Activated CD4-positive, alpha-beta T cell treated with anti-CD3 and anti-CD28 coated beads for 36 hours (primary cell): ENCODE measurements around the gene ATRIP. TPM values are rescaled to one million over a fixed set of nuclear protein-coding genes. Genes with fewer than 3 reads are reported as not detected.
"Not testable (repeated sequence)": the region's sequence is repeated elsewhere in the genome, so short reads cannot be mapped to it uniquely, and the experiment has no call there.

Source experiments
- ATAC-seq: fragments of 200-7000 bp; cut with Tn5 transposase; one replicate; pipeline ENCODE4 v1.10.0; 2021; ENCODE audit warnings: mild to moderate bottlenecking, moderate library complexity
- CTCF ChIA-PET: fragments of 350-600 bp; sonication (Branson Sonifier 250); formaldehyde crosslinking; loops from one replicate; lab custom pipeline; 2021; ENCODE audit warnings: antibody characterized with exemption; lab: Charles Lee
- POLR2A ChIA-PET: fragments of 350-600 bp; sonication (Branson Sonifier 250); formaldehyde crosslinking; loops from one replicate; lab custom pipeline; 2021; ENCODE audit warnings: antibody characterized with exemption, inconsistent platforms; lab: Charles Lee
- DNase-seq: peaks from one replicate; pipeline ENCODE4 v3.0.0-alpha.2; 2020
- H3K27ac Mint-ChIP-seq: one replicate; pipeline ENCODE4 v1.8.0; 2021; ENCODE audit warnings: mixed read lengths
- H3K27me3 Mint-ChIP-seq: one replicate; pipeline ENCODE4 v1.8.0; 2021; ENCODE audit warnings: mixed read lengths
- H3K36me3 Mint-ChIP-seq: one replicate; pipeline ENCODE4 v1.8.0; 2021; ENCODE audit warnings: low read depth, mixed read lengths
- H3K4me1 Mint-ChIP-seq: one replicate; pipeline ENCODE4 v1.8.0; 2021; ENCODE audit warnings: mixed read lengths
- H3K4me3 Mint-ChIP-seq: one replicate; pipeline ENCODE4 v1.8.0; 2021; ENCODE audit warnings: mild to moderate bottlenecking, moderate library complexity, mixed read lengths
- H3K9me3 Mint-ChIP-seq: one replicate; pipeline ENCODE4 v1.8.0; 2021; ENCODE audit warnings: low read depth, mixed read lengths
- intact Hi-C, 2 experiments: fragments of 100-400 bp; cut with DNase I in 1 of 2; cut with micrococcal nuclease in 1 of 2; formaldehyde crosslinking; loops; one replicate each; pipeline versions ENCODE4 v1.14.2 to v1.15.1; 2022 to 2024; cut with DNase I, micrococcal nuclease
- total RNA-seq, 2 experiments: library from RNA; stranded (reverse); gene quantifications; one replicate each; pipeline ENCODE4 v1.2.3, GENCODE V29; 2021

The ATRIP gene
- total RNA-seq = 10 to 100 TPM; 16.8 to 21.0 TPM

- ATAC-seq (peak; percentile 98), DNase-seq (peak; percentile 91)
- CTCF ChIA-PET = interaction anchor here (0.5 to 5.4 kb wide), 11 partner anchors 10 to 291 kb away, joined by 3 to 67 read pairs (median 3); no protein-coding TSS in a partner anchor
- POLR2A ChIA-PET = interaction anchor here (0.6 to 1.6 kb wide), 4 partner anchors 11 to 475 kb away, joined by 3 to 7 read pairs (median 4); partner anchors contain the start of gene PFKFB4
- intact Hi-C loops = loop anchor here (1.0 to 10.0 kb wide), 11 partner anchors 20 to 270 kb away; partner anchors contain the start of genes SHISA5 (in 2 of the 2), IP6K2 (in 1 of the 2), PFKFB4 (in 1 of the 2) and UQCRC1 (in 1 of the 2)
- no peaks in the 10 kb centered on the region for H3K27me3 Mint-ChIP-seq
- H3K4me3 Mint-ChIP-seq = peak within 1 kb of the TSS; percentile 83
- H3K9me3 Mint-ChIP-seq = no peaks in the 10 kb centered on the region
- peak within 1 kb of the TSS; percentile 79 for H3K27ac Mint-ChIP-seq
- H3K36me3 Mint-ChIP-seq = peaks cover 35% of the 10 kb centered on the region
- peaks cover 42% of the 10 kb centered on the region for H3K4me1 Mint-ChIP-seq
These were observed at the start of gene ATRIP for GRCh38 chr3:48446425-48447193. TSS of gene ATRIP (plus strand) at chr3:48446737. CDS start at chr3:48446846, 109 bp downstream.

- no peak for DNase-seq
- CTCF ChIA-PET = interaction anchor here (0.6 to 4.5 kb wide), 2 partner anchors 38 to 602 kb away, joined by 3 to 165 read pairs; no protein-coding TSS in a partner anchor
- POLR2A ChIA-PET = no interaction called here
- Mint-ChIP-seq H3K27ac (no peak overlapping the region), H3K4me1 (peaks cover 3% of the 10 kb centered on the region), H3K27me3 (peaks cover 3% of the 10 kb centered on the region), H3K9me3 (no peaks in the 10 kb centered on the region), H3K36me3 (no peaks in the 10 kb centered on the region), H3K4me3 (no peak overlapping the region)
- no peak for ATAC-seq
- intact Hi-C loops = no loop called here
These were observed 48.5 kb upstream of the ATRIP start for GRCh38 chr3:48397767-48398681.

- Mint-ChIP-seq H3K27me3 (peaks cover 3% of the 10 kb centered on the region), H3K9me3 (no peaks in the 10 kb centered on the region), H3K4me1 (peaks cover 3% of the 10 kb centered on the region), H3K36me3 (no peaks in the 10 kb centered on the region), H3K27ac (no peak overlapping the region), H3K4me3 (no peak overlapping the region)
- DNase-seq (no peak), ATAC-seq (no peak)
- ChIA-PET CTCF (interaction anchor here (0.6 to 4.5 kb wide), 4 partner anchors 37 to 625 kb away, joined by 3 to 165 read pairs (median 3); partner anchors contain the start of gene PFKFB4), POLR2A (no interaction called here)
- intact Hi-C loops = no loop called here
These were observed 47.7 kb upstream of the ATRIP start for GRCh38 chr3:48398701-48399386.

GRCh38 chr3:48399387-48400172 lies 47.0 kb upstream of the ATRIP start:
- intact Hi-C loops = loop anchor here (2.0 to 10.0 kb wide), 3 partner anchors 107 to 127 kb away; no protein-coding TSS in a partner anchor
- ChIA-PET POLR2A (interaction anchor here (1.3 kb wide), 1 partner anchor 157 kb away, joined by 5 read pairs; the partner anchor contains the start of gene PFKFB4), CTCF (interaction anchor here (0.6 to 4.5 kb wide), 16 partner anchors 12 to 625 kb away, joined by 3 to 165 read pairs (median 8); partner anchors contain the start of genes ATRIP, CCDC51, NME6 and PFKFB4)
- peaks cover 2% of the 10 kb centered on the region for H3K4me1 Mint-ChIP-seq
- H3K9me3 Mint-ChIP-seq = no peaks in the 10 kb centered on the region
- no peak for ATAC-seq
- DNase-seq = no peak
- H3K27me3 Mint-ChIP-seq = peaks cover 3% of the 10 kb centered on the region
- H3K4me3 Mint-ChIP-seq = no peak overlapping the region
- H3K27ac Mint-ChIP-seq = no peak overlapping the region
- H3K36me3 Mint-ChIP-seq = no peaks in the 10 kb centered on the region

- Mint-ChIP-seq H3K9me3 (no peaks in the 10 kb centered on the region), H3K27me3 (no peaks in the 10 kb centered on the region), H3K27ac (peak overlapping the region; percentile 31), H3K4me3 (no peak overlapping the region), H3K4me1 (no peaks in the 10 kb centered on the region), H3K36me3 (no peaks in the 10 kb centered on the region)
- ChIA-PET POLR2A (interaction anchor here (0.8 to 1.3 kb wide), 4 partner anchors 19 to 156 kb away, joined by 3 to 5 read pairs (median 4); partner anchors contain the start of gene PFKFB4), CTCF (interaction anchor here (0.6 to 4.5 kb wide), 77 partner anchors 8 to 1849 kb away, joined by 3 to 165 read pairs (median 4); partner anchors contain the start of genes ATRIP, CCDC51, NCKIPSD and NME6)
- ATAC-seq (peak; percentile 84), DNase-seq (peak; percentile 76)
- intact Hi-C loops = loop anchor here (1.0 to 10.0 kb wide), 12 partner anchors 35 to 339 kb away; partner anchors contain the start of genes NCKIPSD (in 1 of the 2), SLC26A6 (in 1 of the 2) and UQCRC1 (in 1 of the 2)
These were observed 45.6 kb upstream of the ATRIP start for GRCh38 chr3:48400824-48401433.

- H3K36me3 Mint-ChIP-seq, H3K4me3 Mint-ChIP-seq, H3K27ac Mint-ChIP-seq, DNase-seq, ATAC-seq, H3K9me3 Mint-ChIP-seq, H3K27me3 Mint-ChIP-seq, H3K4me1 Mint-ChIP-seq: not testable (repeated sequence)
- ChIA-PET CTCF (interaction anchor here (0.6 to 4.5 kb wide), 62 partner anchors 8 to 611 kb away, joined by 3 to 165 read pairs (median 4); partner anchors contain the start of genes ATRIP, CCDC51, NCKIPSD and NME6), POLR2A (interaction anchor here (1.0 to 1.1 kb wide), 2 partner anchors 35 to 133 kb away, joined by 4 to 5 read pairs; no protein-coding TSS in a partner anchor)
- intact Hi-C loops = loop anchor here (1.0 to 10.0 kb wide), 12 partner anchors 35 to 339 kb away; partner anchors contain the start of genes NCKIPSD (in 1 of the 2), SLC26A6 (in 1 of the 2) and UQCRC1 (in 1 of the 2)
These were observed 45.1 kb upstream of the ATRIP start for GRCh38 chr3:48401434-48401901.

- Mint-ChIP-seq H3K9me3 (no peaks in the 10 kb centered on the region), H3K36me3 (no peaks in the 10 kb centered on the region), H3K4me1 (no peaks in the 10 kb centered on the region), H3K27ac (no peak overlapping the region), H3K4me3 (no peak overlapping the region), H3K27me3 (no peaks in the 10 kb centered on the region)
- DNase-seq (peak; percentile 22), ATAC-seq (no peak)
- intact Hi-C loops = loop anchor here (5.0 to 10.0 kb wide), 2 partner anchors 128 to 130 kb away; no protein-coding TSS in a partner anchor
- ChIA-PET POLR2A (no interaction called here), CTCF (interaction anchor here (0.7 to 4.5 kb wide), 11 partner anchors 13 to 402 kb away, joined by 3 to 165 read pairs (median 8); partner anchors contain the start of genes CCDC51, NCKIPSD, PFKFB4 and TMA7)
These were observed 44.2 kb upstream of the ATRIP start for GRCh38 chr3:48402281-48402732.

GRCh38 chr3:48402907-48403306 lies 43.6 kb upstream of the ATRIP start:
- Mint-ChIP-seq H3K9me3 (no peaks in the 10 kb centered on the region), H3K27ac (no peak overlapping the region), H3K36me3 (no peaks in the 10 kb centered on the region), H3K27me3 (no peaks in the 10 kb centered on the region), H3K4me3 (no peak overlapping the region), H3K4me1 (no peaks in the 10 kb centered on the region)
- no peak for ATAC-seq
- CTCF ChIA-PET = interaction anchor here (0.7 to 3.8 kb wide), 7 partner anchors 33 to 402 kb away, joined by 3 to 39 read pairs (median 4); partner anchors contain the start of genes CCDC51 and TMA7
- POLR2A ChIA-PET = no interaction called here
- intact Hi-C loops = loop anchor here (5.0 to 10.0 kb wide), 2 partner anchors 128 to 131 kb away; no protein-coding TSS in a partner anchor
- no peak for DNase-seq
